RWPE2 (cell line): ENCODE results near the gene USP34.

Experiments
- ATAC-seq: fragments of 200-7000 bp; cut with Tn5 transposase; 3 replicates; pipeline ENCODE4 v1.9.1; 2021; ENCODE audit warnings: low read depth
- DNase-seq: peaks from one replicate; pipeline ENCODE4 v3.0.0-alpha.2; 2020; ENCODE audit warnings: low spot score
- H3K27ac ChIP-seq: fragments of 450-650 bp; 2 replicates; pipeline ENCODE4 v1.5.1; 2017; ENCODE audit warnings: mild to moderate bottlenecking; ENCODE audit not compliant: poor library complexity, severe bottlenecking
- H3K27me3 ChIP-seq: fragments of 250-450 bp; sonication (Bioruptor Pico); 2 replicates; pipeline ENCODE4 v1.5.1; 2021; ENCODE audit warnings: mild to moderate bottlenecking, moderate library complexity; ENCODE audit not compliant: insufficient read depth, poor library complexity, severe bottlenecking
- H3K36me3 ChIP-seq: fragments of 250-450 bp; sonication (Bioruptor Pico); 2 replicates; pipeline ENCODE4 v1.5.1; 2020; ENCODE audit warnings: low read depth, mild to moderate bottlenecking, moderate library complexity
- H3K4me1 ChIP-seq: fragments of 250-450 bp; sonication (Bioruptor Pico); 2 replicates; pipeline ENCODE4 v1.5.1; 2021; ENCODE audit warnings: mild to moderate bottlenecking, moderate library complexity; ENCODE audit not compliant: insufficient read depth, poor library complexity, severe bottlenecking
- H3K4me3 ChIP-seq: fragments of 250-450 bp; sonication (Bioruptor Pico); 2 replicates; pipeline ENCODE4 v1.5.1; 2021; ENCODE audit warnings: mild to moderate bottlenecking, moderate library complexity; ENCODE audit not compliant: severe bottlenecking
- H3K9me3 ChIP-seq: fragments of 250-450 bp; sonication (Bioruptor Pico); 2 replicates; pipeline ENCODE4 v1.5.1; 2021; ENCODE audit warnings: mild to moderate bottlenecking, moderate library complexity; ENCODE audit not compliant: severe bottlenecking
- CTCF ChIP-seq: fragments of 450-650 bp; IDR thresholded peaks from one replicate; pipeline ENCODE4 v1.5.1; 2017; ENCODE audit warnings: mild to moderate bottlenecking, moderate library complexity; ENCODE audit not compliant: poor library complexity, severe bottlenecking

Gene USP34

GRCh38 chr2:61177727-61178549 lies 292.9 kb downstream of the USP34 start:
- DNase-seq (no peak), ATAC-seq (peak; percentile 19)
- H3K4me1 ChIP-seq: peaks cover 26% of the 10 kb centered on the region
- H3K27ac ChIP-seq: peak overlapping the region; percentile 71
- no peaks in the 10 kb centered on the region for H3K27me3 ChIP-seq
- no peak for TF ChIP-seq CTCF
- H3K4me3 ChIP-seq: peak overlapping the region; percentile 50
- no peaks in the 10 kb centered on the region for H3K9me3 ChIP-seq
- peaks cover 42% of the 10 kb centered on the region for H3K36me3 ChIP-seq

- Histone ChIP-seq H3K27ac (peak overlapping the region; percentile 71), H3K27me3 (no peaks in the 10 kb centered on the region), H3K36me3 (peaks cover 33% of the 10 kb centered on the region), H3K4me3 (peak overlapping the region; percentile 50), H3K9me3 (no peaks in the 10 kb centered on the region), H3K4me1 (peaks cover 26% of the 10 kb centered on the region)
- ATAC-seq (peak; percentile 83), DNase-seq (peak; percentile 92)
- no peak for TF ChIP-seq CTCF
These were observed 293.8 kb downstream of the USP34 start for GRCh38 chr2:61176755-61177726.

GRCh38 chr2:61175036-61175435 lies 295.9 kb downstream of the USP34 start:
- no peak overlapping the region for H3K27ac ChIP-seq
- no peak overlapping the region for H3K4me3 ChIP-seq
- DNase-seq (no peak), ATAC-seq (no peak)
- peaks cover 19% of the 10 kb centered on the region for H3K4me1 ChIP-seq
- H3K9me3 ChIP-seq: no peaks in the 10 kb centered on the region
- H3K27me3 ChIP-seq: no peaks in the 10 kb centered on the region
- H3K36me3 ChIP-seq: peaks cover 13% of the 10 kb centered on the region
- no peak for TF ChIP-seq CTCF

GRCh38 chr2:61173116-61173515 lies 297.8 kb downstream of the USP34 start:
- Histone ChIP-seq H3K4me3 (no peak overlapping the region), H3K27me3 (no peaks in the 10 kb centered on the region), H3K27ac (no peak overlapping the region), H3K9me3 (no peaks in the 10 kb centered on the region), H3K4me1 (no peaks in the 10 kb centered on the region), H3K36me3 (no peaks in the 10 kb centered on the region; the same call in 1 of the 2 replicates)
- ATAC-seq (no peak), DNase-seq (no peak)
- TF ChIP-seq CTCF: no peak
